ENCODE results near the gene YBX3. TPM values are rescaled to one million over a fixed set of nuclear protein-coding genes. Genes with fewer than 3 reads are reported as not detected.

YBX3 gene
- total and polyA plus RNA-seq, 4 donors: 134 to 299 (median 252) TPM

DNA sequence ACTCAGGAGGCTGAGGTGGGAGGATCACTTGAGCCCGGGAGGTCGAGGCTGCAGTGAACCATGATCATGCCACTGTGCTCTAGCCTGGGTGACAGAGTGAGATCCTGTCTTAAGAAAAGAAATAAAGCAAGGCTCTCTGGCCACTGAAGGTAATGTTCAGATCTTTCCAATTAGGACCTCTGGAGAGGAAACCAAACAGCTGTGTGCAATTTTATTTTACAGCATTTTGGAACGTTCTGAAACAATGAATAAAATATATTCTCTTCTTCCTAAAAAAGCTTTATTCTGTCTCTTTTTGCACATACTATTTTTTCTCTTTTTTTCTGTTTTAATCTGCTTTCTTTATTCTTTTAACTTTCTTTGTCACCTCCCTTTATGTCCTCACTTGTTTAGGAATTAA, 5.0 kb upstream of the YBX3 start:
- 89 to 92% methylated on average over 3 of the region's 3 CpGs for WGBS, 2 donors
- H3K4me3 ChIP-seq: no peak overlapping the region
- no peaks in the 10 kb centered on the region for H3K9me3 ChIP-seq (ENCODE audit: control insufficient read depth in 4 of 4, insufficient read depth in 3 of 4, low read length in 3 of 4)
- ATAC-seq (ENCODE audit: insufficient read depth, low FRiP score) (no peak), DNase-seq (no peak)
- no peaks in the 10 kb centered on the region for H3K36me3 ChIP-seq (ENCODE audit: control insufficient read depth in 4 of 4, insufficient read depth in 4 of 4, low read length in 4 of 4)
- TF ChIP-seq, protein P1, sequence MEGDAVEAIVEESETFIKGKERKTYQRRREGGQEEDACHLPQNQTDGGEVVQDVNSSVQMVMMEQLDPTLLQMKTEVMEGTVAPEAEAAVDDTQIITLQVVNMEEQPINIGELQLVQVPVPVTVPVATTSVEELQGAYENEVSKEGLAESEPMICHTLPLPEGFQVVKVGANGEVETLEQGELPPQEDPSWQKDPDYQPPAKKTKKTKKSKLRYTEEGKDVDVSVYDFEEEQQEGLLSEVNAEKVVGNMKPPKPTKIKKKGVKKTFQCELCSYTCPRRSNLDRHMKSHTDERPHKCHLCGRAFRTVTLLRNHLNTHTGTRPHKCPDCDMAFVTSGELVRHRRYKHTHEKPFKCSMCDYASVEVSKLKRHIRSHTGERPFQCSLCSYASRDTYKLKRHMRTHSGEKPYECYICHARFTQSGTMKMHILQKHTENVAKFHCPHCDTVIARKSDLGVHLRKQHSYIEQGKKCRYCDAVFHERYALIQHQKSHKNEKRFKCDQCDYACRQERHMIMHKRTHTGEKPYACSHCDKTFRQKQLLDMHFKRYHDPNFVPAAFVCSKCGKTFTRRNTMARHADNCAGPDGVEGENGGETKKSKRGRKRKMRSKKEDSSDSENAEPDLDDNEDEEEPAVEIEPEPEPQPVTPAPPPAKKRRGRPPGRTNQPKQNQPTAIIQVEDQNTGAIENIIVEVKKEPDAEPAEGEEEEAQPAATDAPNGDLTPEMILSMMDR (IDR thresholded peaks at IDR 0.05; ENCODE audit: control extremely low read depth, extremely low read depth): no peak
- H3K27ac ChIP-seq (ENCODE audit: low read depth in 1 of 2, low read length in 1 of 2): no peak overlapping the region
- H3K9ac ChIP-seq (ENCODE audit: insufficient read depth in 1 of 2, low read length in 2 of 2): no peak overlapping the region
- H3K4me1 ChIP-seq (ENCODE audit: control insufficient read depth in 5 of 5, insufficient read depth in 5 of 5, low read length in 5 of 5): peaks cover 0 to 8% (median 6%) of the 10 kb centered on the region in 5 donors
- H3K27me3 ChIP-seq (ENCODE audit: control insufficient read depth in 3 of 3, insufficient read depth in 3 of 3, low read length in 2 of 3): peaks cover 0 to 14% (median 10%) of the 10 kb centered on the region in 3 donors

DNA sequence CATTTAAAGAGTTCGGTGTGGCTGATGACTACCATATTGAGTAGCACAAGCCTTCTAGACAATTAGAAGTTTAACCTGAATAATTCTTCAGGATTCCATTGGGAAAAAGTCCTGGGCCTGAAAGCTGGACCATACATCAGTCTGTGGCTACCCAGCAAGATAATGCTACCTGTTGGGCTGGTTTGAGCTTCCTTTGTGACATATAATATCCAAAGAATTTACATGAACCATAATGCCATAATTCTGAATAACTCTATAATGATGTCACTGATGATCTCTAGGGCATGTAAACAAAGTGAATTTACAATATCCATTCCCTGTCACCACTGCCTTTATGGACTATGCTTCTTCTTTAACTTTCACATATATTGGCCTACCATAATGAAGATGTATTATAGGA, 3.8 kb upstream of the YBX3 start:
- no peak overlapping the region for H3K9ac ChIP-seq (ENCODE audit: insufficient read depth in 1 of 2, low read length in 2 of 2)
- no peaks in the 10 kb centered on the region for H3K36me3 ChIP-seq (ENCODE audit: control insufficient read depth in 4 of 4, insufficient read depth in 4 of 4, low read length in 4 of 4)
- ATAC-seq (ENCODE audit: insufficient read depth, low FRiP score): no peak
- H3K27ac ChIP-seq (ENCODE audit: low read depth in 1 of 2, low read length in 1 of 2): no peak overlapping the region
- DNase-seq: no peak
- WGBS, 2 donors: 97 to 100% methylated on average over 1 of the region's 1 CpG
- H3K9me3 ChIP-seq (ENCODE audit: control insufficient read depth in 4 of 4, insufficient read depth in 3 of 4, low read length in 3 of 4): no peaks in the 10 kb centered on the region
- TF ChIP-seq, protein P1 (IDR thresholded peaks at IDR 0.05; ENCODE audit: control extremely low read depth, extremely low read depth): no peak
- H3K4me3 ChIP-seq: no peak overlapping the region
- peaks cover 0 to 14% (median 10%) of the 10 kb centered on the region in 3 donors for H3K27me3 ChIP-seq (ENCODE audit: control insufficient read depth in 3 of 3, insufficient read depth in 3 of 3, low read length in 2 of 3)
- peaks cover 0 to 13% (median 6%) of the 10 kb centered on the region in 5 donors for H3K4me1 ChIP-seq (ENCODE audit: control insufficient read depth in 5 of 5, insufficient read depth in 5 of 5, low read length in 5 of 5)

DNA sequence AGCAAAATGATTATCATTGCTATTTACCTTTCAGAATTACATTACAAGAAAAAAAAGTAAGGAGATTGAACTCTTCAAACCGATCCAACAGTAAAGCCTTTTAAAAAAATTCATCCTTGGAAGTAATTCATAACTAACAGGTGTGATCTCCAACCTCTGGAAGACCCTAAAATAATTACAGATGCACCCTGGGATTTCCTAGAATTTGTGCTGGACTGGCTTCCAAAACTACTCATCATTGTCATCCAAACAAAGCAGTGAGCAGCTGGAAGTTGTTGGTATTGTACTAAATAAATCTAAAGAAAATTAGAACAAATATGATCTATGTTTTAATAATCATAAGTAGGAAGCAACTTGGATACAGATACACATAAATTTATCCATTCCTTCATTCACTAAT, 1.9 kb upstream of the YBX3 start:
- ATAC-seq (ENCODE audit: insufficient read depth, low FRiP score) (no peak), DNase-seq (no peak)
- H3K9ac ChIP-seq (ENCODE audit: insufficient read depth in 1 of 2, low read length in 2 of 2): no peak overlapping the region
- peaks cover 0 to 14% (median 7%) of the 10 kb centered on the region in 3 donors for H3K27me3 ChIP-seq (ENCODE audit: control insufficient read depth in 3 of 3, insufficient read depth in 3 of 3, low read length in 2 of 3)
- H3K9me3 ChIP-seq (ENCODE audit: control insufficient read depth in 4 of 4, insufficient read depth in 3 of 4, low read length in 3 of 4): no peaks in the 10 kb centered on the region
- H3K4me3 ChIP-seq: no peak overlapping the region
- no peaks in the 10 kb centered on the region for H3K36me3 ChIP-seq (ENCODE audit: control insufficient read depth in 4 of 4, insufficient read depth in 4 of 4, low read length in 4 of 4)
- peaks cover 0 to 24% (median 7%) of the 10 kb centered on the region in 5 donors for H3K4me1 ChIP-seq (ENCODE audit: control insufficient read depth in 5 of 5, insufficient read depth in 5 of 5, low read length in 5 of 5)
- TF ChIP-seq, protein P1 (IDR thresholded peaks at IDR 0.05; ENCODE audit: control extremely low read depth, extremely low read depth): no peak
- WGBS, 2 donors: 89 to 92% methylated on average over 1 of the region's 1 CpG
- H3K27ac ChIP-seq (ENCODE audit: low read depth in 1 of 2, low read length in 1 of 2): no peak overlapping the region

DNA sequence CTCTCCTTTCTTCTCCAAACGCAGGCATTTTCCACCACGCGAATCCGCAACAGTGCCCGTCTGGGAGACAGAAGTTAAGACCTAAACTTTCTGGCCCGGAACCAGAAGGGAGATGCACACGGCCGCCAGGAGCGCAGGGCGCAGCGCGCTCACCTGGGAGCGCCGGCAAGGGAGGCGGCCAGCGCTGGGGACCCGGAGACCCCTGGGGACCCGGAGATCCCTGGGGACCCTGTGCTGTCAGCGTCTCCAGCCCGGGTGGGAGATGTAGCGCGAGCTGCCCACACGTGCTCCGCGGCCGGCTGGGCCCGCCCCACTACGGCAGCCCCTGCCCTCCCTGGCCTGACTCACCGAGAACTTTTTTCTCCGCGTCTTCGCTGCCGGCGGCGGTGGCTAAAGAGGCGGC, 620 bp downstream of the YBX3 start:
- Histone ChIP-seq H3K9me3 (ENCODE audit: control insufficient read depth in 4 of 4, insufficient read depth in 3 of 4, low read length in 3 of 4) (no peaks in the 10 kb centered on the region), H3K36me3 (ENCODE audit: control insufficient read depth in 4 of 4, insufficient read depth in 4 of 4, low read length in 4 of 4) (no peaks in the 10 kb centered on the region), H3K4me1 (ENCODE audit: control insufficient read depth in 5 of 5, insufficient read depth in 5 of 5, low read length in 5 of 5) (peaks cover 0 to 24% (median 13%) of the 10 kb centered on the region in 5 donors), H3K9ac (ENCODE audit: insufficient read depth in 1 of 2, low read length in 2 of 2) (peak overlapping the region; percentile 73 to 85), H3K27me3 (ENCODE audit: control insufficient read depth in 3 of 3, insufficient read depth in 3 of 3, low read length in 2 of 3) (peaks cover 0 to 12% (median 7%) of the 10 kb centered on the region in 3 donors), H3K4me3 (peak overlapping the region; percentile 88), H3K27ac (ENCODE audit: low read depth in 1 of 2, low read length in 1 of 2) (peak overlapping the region; percentile 98 to 99)
- 0 to 1% methylated on average over 24 to 36 of the region's 36 CpGs for WGBS, 2 donors
- peak; percentile 59 for ATAC-seq (ENCODE audit: insufficient read depth, low FRiP score)
- TF ChIP-seq, protein P1 (IDR thresholded peaks at IDR 0.05; ENCODE audit: control extremely low read depth, extremely low read depth): no peak
- no peak for DNase-seq
